GM18873 (cell line): ENCODE measurements around the gene CXCL1.

Experiments
- ATAC-seq: cut with Tn5 transposase; IDR thresholded peaks from one replicate; pipeline ENCODE4 v1.9.1; 2021; ENCODE audit warnings: mild to moderate bottlenecking, moderate library complexity, moderate number of reproducible peaks; ENCODE audit not compliant: unreplicated experiment, low FRiP score

CXCL1 gene

DNA sequence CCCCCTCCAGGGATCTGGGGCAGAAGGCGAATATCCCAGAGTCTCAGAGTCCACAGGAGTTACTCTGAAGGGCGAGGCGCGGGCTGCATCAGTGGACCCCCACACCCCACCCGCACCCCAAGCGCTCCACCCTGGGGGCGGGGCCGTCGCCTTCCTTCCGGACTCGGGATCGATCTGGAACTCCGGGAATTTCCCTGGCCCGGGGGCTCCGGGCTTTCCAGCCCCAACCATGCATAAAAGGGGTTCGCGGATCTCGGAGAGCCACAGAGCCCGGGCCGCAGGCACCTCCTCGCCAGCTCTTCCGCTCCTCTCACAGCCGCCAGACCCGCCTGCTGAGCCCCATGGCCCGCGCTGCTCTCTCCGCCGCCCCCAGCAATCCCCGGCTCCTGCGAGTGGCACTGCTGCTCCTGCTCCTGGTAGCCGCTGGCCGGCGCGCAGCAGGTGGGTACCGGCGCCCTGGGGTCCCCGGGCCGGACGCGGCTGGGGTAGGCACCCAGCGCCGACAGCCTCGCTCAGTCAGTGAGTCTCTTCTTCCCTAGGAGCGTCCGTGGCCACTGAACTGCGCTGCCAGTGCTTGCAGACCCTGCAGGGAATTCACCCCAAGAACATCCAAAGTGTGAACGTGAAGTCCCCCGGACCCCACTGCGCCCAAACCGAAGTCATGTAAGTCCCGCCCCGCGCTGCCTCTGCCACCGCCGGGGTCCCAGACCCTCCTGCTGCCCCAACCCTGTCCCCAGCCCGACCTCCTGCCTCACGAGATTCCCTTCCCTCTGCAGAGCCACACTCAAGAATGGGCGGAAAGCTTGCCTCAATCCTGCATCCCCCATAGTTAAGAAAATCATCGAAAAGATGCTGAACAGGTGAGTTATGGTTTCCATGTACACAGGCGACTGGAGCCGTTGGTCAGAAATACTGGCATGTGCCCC, at the start of gene CXCL1:
CXCL1 (plus strand) TSS at position 264 of the 926 bp plus-strand sequence; CDS start at position 342, 78 bp downstream.
- no peak for ATAC-seq

- ATAC-seq: no peak
These were observed 47.9 kb upstream of the CXCL1 start for GRCh38 chr4:73821325-73821724.

DNA sequence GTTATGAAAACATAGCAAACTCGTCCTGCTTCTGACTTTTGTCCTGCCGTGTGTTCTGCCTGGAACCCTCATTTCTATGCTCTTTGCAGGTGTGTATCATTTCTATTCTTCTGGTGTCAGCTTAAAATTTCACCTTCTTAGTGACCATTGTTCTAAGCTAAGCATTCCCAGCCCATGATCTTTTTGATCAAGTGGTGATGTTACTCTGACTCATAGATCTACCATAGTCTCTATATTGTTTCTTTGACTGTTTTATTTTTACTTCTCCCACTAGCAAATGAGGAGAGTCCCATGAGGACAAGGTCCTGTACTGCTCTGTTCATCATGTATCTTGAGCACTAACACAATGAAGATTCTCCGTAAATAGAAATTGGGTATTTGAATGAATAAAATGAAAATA, 46.8 kb upstream of the CXCL1 start:
- ATAC-seq: no peak

DNA sequence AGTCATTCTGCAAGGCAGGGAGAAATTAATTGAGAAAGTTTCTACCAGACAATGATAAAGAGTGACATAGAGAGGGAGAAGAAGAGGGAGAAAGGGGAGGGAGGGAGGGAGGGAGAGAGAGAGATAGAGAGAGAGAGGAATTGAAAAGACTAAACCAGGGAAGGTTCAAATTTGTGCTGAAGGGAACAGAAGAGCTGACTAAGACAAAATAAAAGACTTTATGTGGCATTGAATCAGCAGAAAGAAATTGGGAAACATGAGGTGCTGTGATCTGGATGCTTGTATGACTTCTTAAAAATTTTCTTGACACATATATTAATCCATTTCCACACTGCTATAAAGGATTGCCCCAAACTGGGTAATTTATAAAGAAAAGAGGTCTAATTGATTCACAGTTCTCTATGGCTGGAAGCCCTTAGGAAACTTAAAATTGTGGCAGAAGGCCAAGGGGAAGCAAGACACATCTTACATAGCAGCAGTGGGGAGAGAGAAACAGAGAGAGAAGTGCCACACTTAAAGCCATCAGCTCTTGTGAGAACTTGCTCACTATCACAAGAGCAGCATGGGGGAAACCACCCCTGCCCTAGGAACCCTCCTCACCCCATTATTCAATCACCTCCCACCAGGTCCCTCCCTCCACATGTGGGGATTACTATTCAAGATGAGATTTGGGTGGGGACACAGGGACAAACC, 46.2 kb upstream of the CXCL1 start:
- ATAC-seq: no peak

GRCh38 chr4:73823760-73824159, 45.4 kb upstream of the CXCL1 start:
- no peak for ATAC-seq

DNA sequence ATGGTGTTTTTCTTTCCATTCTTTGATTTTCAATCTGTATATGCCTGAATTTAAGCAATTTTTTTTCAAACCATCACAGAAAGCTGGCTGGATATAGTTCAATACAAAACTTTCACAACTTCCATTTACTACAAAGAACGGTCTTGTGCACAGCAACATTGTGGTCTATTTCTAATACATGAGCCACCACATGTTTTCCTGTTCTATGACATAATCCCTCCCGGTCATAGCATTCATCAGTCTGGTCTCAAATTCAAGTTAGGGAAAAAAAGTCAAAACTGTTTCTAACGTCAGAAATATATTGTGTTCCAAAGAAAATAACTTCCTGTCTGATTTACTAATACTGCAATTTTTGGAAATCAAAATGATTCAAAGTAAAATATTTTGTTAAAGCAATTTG, 40.2 kb upstream of the CXCL1 start:
- no peak for ATAC-seq

DNA sequence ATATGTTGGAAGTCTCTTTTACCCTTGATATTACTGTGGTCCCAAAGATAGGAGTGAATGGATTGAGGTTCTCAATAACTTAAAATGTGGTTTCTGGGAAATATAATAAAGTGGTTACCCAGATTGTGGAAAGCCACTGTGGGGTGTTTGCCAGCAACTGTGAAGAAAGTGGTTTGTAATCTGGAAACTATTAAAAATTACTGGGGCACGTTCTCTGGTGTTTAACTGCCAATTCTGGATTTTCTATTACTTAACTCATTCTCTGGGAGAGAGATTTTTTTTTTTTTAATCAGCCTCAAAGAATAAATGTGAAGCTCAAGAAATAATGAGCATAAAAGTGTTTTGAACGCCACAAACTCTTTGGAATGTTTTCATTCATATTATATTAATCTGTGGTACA, 37.6 kb upstream of the CXCL1 start:
- no peak for ATAC-seq

DNA sequence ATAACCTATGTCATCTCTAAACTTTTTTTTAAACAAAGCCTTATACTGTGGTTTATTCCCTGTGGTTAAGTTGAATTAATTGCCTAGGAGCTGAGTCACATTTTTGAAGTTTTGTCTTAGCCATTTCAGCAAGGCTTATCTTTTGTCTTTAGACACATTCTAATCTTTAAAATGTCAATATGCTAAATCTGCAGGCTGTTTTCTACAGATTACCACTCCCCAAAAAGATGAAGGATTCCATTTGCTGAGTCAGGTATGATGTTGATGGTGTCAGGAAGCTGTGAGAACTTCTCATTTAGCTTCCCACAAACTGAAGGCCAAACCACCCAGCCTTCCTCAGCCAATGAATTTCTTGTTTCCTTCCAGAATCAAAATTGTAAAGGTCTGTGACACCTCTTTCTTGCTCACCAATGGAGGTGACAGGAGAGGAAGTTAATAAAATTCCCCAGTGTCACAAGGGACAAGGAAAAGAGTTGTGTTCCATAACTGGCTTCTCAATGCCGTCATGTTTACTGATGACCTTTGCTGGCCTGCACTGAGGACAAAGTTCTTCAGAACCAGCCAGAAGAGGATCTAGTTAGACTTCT, 36.4 kb upstream of the CXCL1 start:
- no peak for ATAC-seq

DNA sequence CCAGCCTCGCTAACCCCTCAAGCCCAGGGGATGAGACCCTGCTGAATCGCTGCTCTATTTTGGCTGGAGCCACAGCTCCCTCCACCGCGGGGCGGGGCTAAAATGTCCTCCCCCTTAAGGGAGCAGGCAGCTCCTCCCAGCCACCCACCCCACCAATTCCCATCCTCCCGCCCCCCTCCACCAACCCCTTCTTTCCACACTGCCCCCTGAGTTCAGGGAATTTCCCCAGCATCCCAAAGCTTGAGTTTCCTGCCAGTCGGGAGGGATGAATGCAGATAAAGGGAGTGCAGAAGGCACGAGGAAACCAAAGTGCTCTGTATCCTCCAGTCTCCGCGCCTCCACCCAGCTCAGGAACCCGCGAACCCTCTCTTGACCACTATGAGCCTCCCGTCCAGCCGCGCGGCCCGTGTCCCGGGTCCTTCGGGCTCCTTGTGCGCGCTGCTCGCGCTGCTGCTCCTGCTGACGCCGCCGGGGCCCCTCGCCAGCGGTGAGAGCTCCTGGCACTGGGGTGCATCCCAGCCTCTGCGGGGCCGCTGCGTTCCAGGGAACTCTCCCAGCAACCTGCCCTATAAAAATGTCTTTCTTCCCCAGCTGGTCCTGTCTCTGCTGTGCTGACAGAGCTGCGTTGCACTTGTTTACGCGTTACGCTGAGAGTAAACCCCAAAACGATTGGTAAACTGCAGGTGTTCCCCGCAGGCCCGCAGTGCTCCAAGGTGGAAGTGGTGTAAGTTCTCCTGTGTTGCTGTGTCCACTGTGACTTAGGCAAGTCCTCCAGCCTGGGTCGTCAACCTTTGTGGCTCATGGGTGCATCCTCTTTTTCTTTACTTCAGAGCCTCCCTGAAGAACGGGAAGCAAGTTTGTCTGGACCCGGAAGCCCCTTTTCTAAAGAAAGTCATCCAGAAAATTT, 32.6 kb upstream of the CXCL1 start, which contains the start of gene CXCL6:
CXCL6 (plus strand) TSS at position 306 of the 907 bp plus-strand sequence; CDS start at position 379, 73 bp downstream.
- ATAC-seq: no peak

- no peak for ATAC-seq
These were observed 30.1 kb upstream of the CXCL1 start for GRCh38 chr4:73839071-73839470.

- no peak for ATAC-seq
These were observed 29.5 kb upstream of the CXCL1 start for GRCh38 chr4:73839715-73840114.

GRCh38 chr4:73841243-73841925, 27.8 kb upstream of the CXCL1 start:
- ATAC-seq: no peak

DNA sequence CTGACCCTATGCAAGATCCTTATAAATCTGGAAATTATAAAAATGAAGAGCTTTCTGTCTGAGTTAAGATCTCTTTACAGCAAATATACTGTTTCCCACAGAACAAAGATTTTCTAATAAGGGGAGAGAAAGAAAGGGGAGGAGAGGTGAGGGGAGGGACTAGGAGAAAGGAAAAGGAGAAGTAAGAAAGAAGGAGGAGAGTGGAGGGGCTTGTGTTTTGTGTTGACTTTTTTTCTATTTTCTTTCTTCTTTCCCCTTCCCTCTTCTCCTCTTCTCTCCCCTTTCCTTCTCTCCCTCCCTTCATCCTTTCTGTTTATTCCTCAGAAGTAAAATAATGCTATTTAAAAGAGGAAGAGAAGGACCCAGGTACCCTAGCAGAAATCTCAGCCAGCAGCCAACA, 26.5 kb upstream of the CXCL1 start:
- ATAC-seq: no peak

- ATAC-seq: no peak
These were observed 25.8 kb upstream of the CXCL1 start for GRCh38 chr4:73843369-73843768.

- no peak for ATAC-seq
These were observed 24.8 kb upstream of the CXCL1 start for GRCh38 chr4:73844345-73844744.

DNA sequence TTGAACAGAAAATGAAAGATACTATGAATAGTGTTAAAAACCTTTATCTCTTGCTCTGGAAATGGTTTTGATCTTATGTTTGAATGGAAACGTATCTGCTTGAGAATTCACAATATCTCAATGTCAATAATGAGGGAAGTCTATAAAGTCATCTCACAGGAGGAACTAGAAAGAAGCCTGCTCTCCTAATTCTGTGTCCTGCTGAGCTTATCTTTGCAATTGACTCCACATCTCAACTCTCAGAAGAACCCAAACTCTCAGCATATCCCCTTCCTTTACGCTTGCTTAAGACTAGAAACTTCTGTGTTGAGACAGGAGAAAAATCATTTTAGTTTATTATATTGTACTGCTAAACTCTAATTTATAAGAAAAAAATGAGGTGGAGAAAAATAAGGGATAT, 24.4 kb upstream of the CXCL1 start:
- no peak for ATAC-seq

GRCh38 chr4:73847526-73848182, 21.5 kb upstream of the CXCL1 start:
- no peak for ATAC-seq

DNA sequence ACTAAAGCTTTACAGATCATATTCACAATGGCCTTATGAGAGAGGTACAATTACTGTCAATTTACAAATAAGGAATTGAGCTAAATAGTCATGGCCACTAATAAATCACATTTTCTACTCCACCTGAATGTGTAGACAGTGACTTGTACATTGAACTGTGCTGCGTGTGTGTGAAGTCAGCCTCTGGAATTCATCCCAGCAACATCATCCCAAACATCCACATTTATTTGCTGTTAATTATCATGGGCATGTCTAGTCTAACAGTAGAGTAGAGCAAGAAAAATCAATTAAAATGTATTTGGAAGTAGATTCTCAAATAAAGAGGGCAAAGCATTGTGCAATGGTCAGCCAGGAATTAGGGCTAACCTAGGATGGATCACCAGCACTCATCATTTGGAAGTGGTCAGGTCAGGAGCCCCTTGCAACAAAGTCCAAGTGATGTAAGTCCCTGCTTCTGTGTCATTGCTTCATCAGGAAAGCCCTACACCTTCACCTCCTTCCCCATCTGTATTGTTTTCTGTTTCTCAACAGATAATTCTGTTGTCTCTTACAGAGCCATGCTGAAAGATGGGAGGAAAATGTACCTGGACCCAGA, 20.9 kb upstream of the CXCL1 start:
- no peak for ATAC-seq
